GM12878 (cell line): Measurements from ENCODE around the gene APLN. TPM values are rescaled to one million over a fixed set of nuclear protein-coding genes. Genes with fewer than 3 reads are reported as not detected.

Experiments used
- ATAC-seq: fragments of 200-7000 bp; cut with Tn5 transposase; 3 replicates; pipeline ENCODE4 v1.9.1; 2020; ENCODE audit warnings: mild to moderate bottlenecking, moderate library complexity
- BruUV-seq: library from RNA; stranded (reverse); fragments of 400-500 nt; replicated peaks from 2 replicates; lab custom pipeline; 2021; lab: Mats Ljungman, UMichigan
- CTCF ChIA-PET: fragments of 300-600 bp; sonication (Branson Sonifier 250); formaldehyde crosslinking; extraction: SDS; loops from one replicate; lab custom pipeline; 2021; ENCODE audit warnings: inconsistent platforms; lab: Yijun Ruan, JAX
- POLR2A ChIA-PET: fragments of 350-600 bp; formaldehyde crosslinking; extraction: SDS; loops from one replicate; lab custom pipeline; 2021; ENCODE audit warnings: inconsistent platforms; lab: Charles Lee
- RAD21 ChIA-PET: fragments of 300-600 bp; sonication (Branson Sonifier 250); formaldehyde crosslinking; loops from one replicate; lab custom pipeline; 2023; ENCODE audit warnings: antibody characterized with exemption; ENCODE audit not compliant: unreplicated experiment; lab: Charles Lee
- SMC1A ChIA-PET: fragments of 300-600 bp; sonication (Branson Sonifier 250); formaldehyde crosslinking; loops from one replicate; lab custom pipeline; 2023; ENCODE audit not compliant: unreplicated experiment, uncharacterized antibody; lab: Charles Lee
- DNase-seq: peaks from one replicate; pipeline ENCODE4 v3.0.0-alpha.2; 2011; ENCODE audit warnings: low read depth, low spot score
- FAIRE-seq: peaks from 3 replicates; lab custom pipeline; 2011; peaks lifted over from hg19 to GRCh38; lab: Jason Lieb, UNC
- H2AFZ ChIP-seq: 2 replicates; pipeline ENCODE4 v1.6.0; 2011; ENCODE audit warnings: low read depth, low read length, control low read depth; ENCODE audit not compliant: control insufficient read depth
- H3K27ac ChIP-seq: 2 replicates; pipeline ENCODE4 v1.5.1; 2011; ENCODE audit warnings: control low read depth; ENCODE audit not compliant: control insufficient read depth, insufficient read depth
- H3K27me3 ChIP-seq, 2 experiments: replicated peaks in 1 of 2; 2 replicates each; pipeline versions ENCODE4 v1.6.0 to v1.6.1; 2011; ENCODE audit warnings: low read length in 1 of 2; ENCODE audit not compliant: control insufficient read depth in 2 of 2, insufficient read depth in 2 of 2
- H3K36me3 ChIP-seq, 2 experiments: 2 replicates each; pipeline ENCODE4 v1.5.1; 2011; ENCODE audit warnings: low read length in 1 of 2; ENCODE audit not compliant: control insufficient read depth in 2 of 2, insufficient read depth in 2 of 2
- H3K4me1 ChIP-seq: 2 replicates; pipeline ENCODE4 v1.6.1; 2011; ENCODE audit warnings: mild to moderate bottlenecking, low read length, moderate library complexity, mixed read lengths; ENCODE audit not compliant: control insufficient read depth, insufficient read depth
- H3K4me2 ChIP-seq: 2 replicates; pipeline ENCODE4 v1.6.0; 2011; ENCODE audit warnings: control low read depth; ENCODE audit not compliant: control insufficient read depth, insufficient read depth
- H3K4me3 ChIP-seq: fragments of 200-600 bp; sonication (generic); 2 replicates; pipeline ENCODE4 v1.5.1; 2016
- H3K79me2 ChIP-seq: 2 replicates; pipeline ENCODE4 v1.6.0; 2011; ENCODE audit warnings: low read length; ENCODE audit not compliant: control insufficient read depth, insufficient read depth
- H3K9ac ChIP-seq: 2 replicates; pipeline ENCODE4 v1.8.0; 2011; ENCODE audit warnings: low read length, control low read depth, mixed read lengths; ENCODE audit not compliant: control insufficient read depth, insufficient read depth
- H3K9me3 ChIP-seq: replicated peaks from 3 replicates; pipeline ENCODE4 v1.5.1; 2011; ENCODE audit warnings: mild to moderate bottlenecking, low read length; ENCODE audit not compliant: control insufficient read depth, insufficient read depth
- H4K20me1 ChIP-seq: 2 replicates; pipeline ENCODE4 v1.6.0; 2011; ENCODE audit not compliant: control insufficient read depth, insufficient read depth
- ATF2 ChIP-seq: IDR thresholded peaks from 2 replicates; pipeline ENCODE4 v1.6.1; 2012; ENCODE audit warnings: low read length, inconsistent platforms
- ATF3 ChIP-seq: IDR thresholded peaks from 2 replicates; pipeline ENCODE4 v1.6.1; 2011; ENCODE audit warnings: low read depth, mild to moderate bottlenecking, low read length, moderate library complexity, borderline replicate concordance; ENCODE audit errors: extremely low read depth
- CBFB ChIP-seq: IDR thresholded peaks from 2 replicates; pipeline ENCODE4 v1.6.1; 2016; ENCODE audit warnings: antibody characterized with exemption, low read depth
- DPF2 ChIP-seq: fragments of 450-650 bp; IDR thresholded peaks from 2 replicates; pipeline ENCODE4 v1.6.1; 2017; ENCODE audit warnings: mild to moderate bottlenecking
- FOXK2 ChIP-seq: fragments of 450-650 bp; IDR thresholded peaks from 2 replicates; pipeline ENCODE4 v1.6.1; 2017; ENCODE audit warnings: mild to moderate bottlenecking, moderate library complexity
- GATAD2B ChIP-seq: fragments of 450-650 bp; conservative IDR thresholded peaks from 2 replicates; pipeline ENCODE4 v1.6.1; 2017; ENCODE audit warnings: low read depth, mild to moderate bottlenecking, moderate library complexity
- HDGF ChIP-seq: fragments of 450-650 bp; IDR thresholded peaks from 2 replicates; pipeline ENCODE4 v1.6.1; 2016; ENCODE audit warnings: antibody characterized with exemption
- IKZF1 ChIP-seq: fragments of 450-650 bp; conservative IDR thresholded peaks from 2 replicates; pipeline ENCODE4 v1.6.1; 2017; ENCODE audit warnings: antibody characterized with exemption, mild to moderate bottlenecking
- KLF5 ChIP-seq: fragments of 450-650 bp; IDR thresholded peaks from 2 replicates; pipeline ENCODE4 v1.6.1; 2014; ENCODE audit warnings: mild to moderate bottlenecking; ENCODE audit not compliant: partially characterized antibody
- MEF2A ChIP-seq: IDR thresholded peaks from 2 replicates; pipeline ENCODE4 v1.6.1; 2011; ENCODE audit warnings: low read depth, mild to moderate bottlenecking, low read length, moderate library complexity; ENCODE audit not compliant: insufficient read depth
- SP1 ChIP-seq: IDR thresholded peaks from one replicate; pipeline ENCODE4 v1.6.1; 2011; ENCODE audit warnings: low read depth, low read length
- SRF ChIP-seq, 2 experiments: IDR thresholded peaks; 2 replicates each; pipeline ENCODE4 v1.6.1; 2011; ENCODE audit warnings: low read depth in 2 of 2, low read length in 2 of 2, mild to moderate bottlenecking in 1 of 2, moderate library complexity in 1 of 2
- STAT3 ChIP-seq: IDR thresholded peaks from 2 replicates; pipeline ENCODE4 v1.6.1; 2011; ENCODE audit warnings: low read depth, low read length, improper control_type of control experiment
- TCF7 ChIP-seq: IDR thresholded peaks from 2 replicates; pipeline ENCODE4 v1.6.1; 2014; ENCODE audit warnings: antibody characterized with exemption, borderline replicate concordance
- ZNF622 ChIP-seq: fragments of 450-650 bp; IDR thresholded peaks from 2 replicates; pipeline ENCODE4 v1.6.1; 2017; ENCODE audit warnings: mild to moderate bottlenecking, inconsistent platforms
- WGBS: methylation state at CpG from one replicate; pipeline ENCODE4 v1.1.6; 2016; ENCODE audit warnings: low lambda C conversion rate; ENCODE audit not compliant: insufficient replicate concordance, insufficient coverage; ENCODE audit errors: missing lambda C conversion rate; 5-methylcytosine and 5-hydroxymethylcytosine counted together
- in situ Hi-C: fragments of 300-500 bp; cut with MboI; formaldehyde crosslinking; loops from 9 replicates; pipeline ENCODE4 v1.14.3; 2018; ENCODE audit warnings: mixed read lengths
- intact Hi-C: fragments of 100-400 bp; cut with micrococcal nuclease; formaldehyde crosslinking; loops from one replicate; pipeline ENCODE4 v1.14.2; 2022; ENCODE audit not compliant: unreplicated experiment
- polyA plus RNA-seq, 11 experiments: library from polyadenylated mRNA; depleted of rRNA in 4 of 11; unstranded in 6 of 11; stranded (reverse) in 5 of 11; fragments of >200 nt; fragmentation: Nextera tagmentation in 4 of 11; fragmentation: Illumina TruSeq in 1 of 11; extraction: Ambion mirVana in 4 of 11; extraction: Trizol in 1 of 11; gene quantifications; 1 replicate in 1 of 11; 2 replicates in 10 of 11; pipeline versions ENCODE4 v1.2.1 to v1.2.3, GENCODE V29; 2011 to 2016; ENCODE audit warnings: inconsistent platforms in 2 of 11, missing spikeins in 2 of 11, low read depth in 1 of 11
- total RNA-seq, 4 experiments: library from RNA; depleted of rRNA in 3 of 4; stranded (reverse); fragments of >200 nt in 3 of 4; fragmentation: Illumina TruSeq in 1 of 4; extraction: Trizol in 1 of 4; gene quantifications; 2 replicates each; pipeline versions ENCODE4 v1.2.1 to v1.2.3, GENCODE V29; 2013 to 2021

APLN gene
- total and polyA plus RNA-seq, 10 of the 15 experiments (the other 5 are each of a cell fraction or from before 2014, with no cell fraction given), result 0.31 TPM; not detected in 9

- 31% methylated on average over 7 of the region's 7 CpGs for WGBS
- Histone ChIP-seq H3K27ac (no peak overlapping the region), H2AFZ (no peak overlapping the region), H3K9ac (no peak overlapping the region), H3K4me1 (no peaks in the 10 kb centered on the region), H3K9me3 (no peaks in the 10 kb centered on the region), H3K79me2 (no peaks in the 10 kb centered on the region), H3K36me3 (no peaks in the 10 kb centered on the region), H3K27me3 (no peaks in the 10 kb centered on the region), H4K20me1 (no peaks in the 10 kb centered on the region), H3K4me2 (no peak overlapping the region), H3K4me3 (no peak overlapping the region)
- POLR2A ChIA-PET, result no interaction called here
- TF ChIP-seq KLF5, result no peak
- TF ChIP-seq SRF (IDR thresholded peaks at IDR 0.05; ENCODE audit: low read depth in 2 of 2, low read length in 2 of 2), result no peak
- TF ChIP-seq DPF2, result no peak
- TF ChIP-seq GATAD2B, result no peak
- no peak for TF ChIP-seq HDGF
- TF ChIP-seq ATF2, result no peak
- no peak for TF ChIP-seq MEF2A
- no peak for TF ChIP-seq FOXK2
- no peak for TF ChIP-seq CBFB
- TF ChIP-seq SP1, result no peak
- TF ChIP-seq ATF3, result no peak
- TF ChIP-seq STAT3, result no peak
- no peak for TF ChIP-seq TCF7
- no peak for TF ChIP-seq ZNF622
- no peak for TF ChIP-seq IKZF1
- SMC1A ChIA-PET, result no interaction called here
- no peak for ATAC-seq
- DNase-seq, result no peak
- no peak for FAIRE-seq
- intact Hi-C loops (no loop called here), in situ Hi-C loops (no loop called here)
- RAD21 ChIA-PET, result no interaction called here
- no TSS peak for BruUV-seq
- CTCF ChIA-PET, result no interaction called here
These were observed 11.3 kb upstream of the APLN start for GRCh38 chrX:129665916-129666644.
